Stomach (tissue), 9 donors: ENCODE measurements around the gene RPRD1A. TPM values are rescaled to one million over a fixed set of nuclear protein-coding genes. Genes with fewer than 3 reads are reported as not detected.
"Not testable (repeated sequence)": the region's sequence is repeated elsewhere in the genome, so short reads cannot be mapped to it uniquely, and the experiment has no call there.

Experiments used
- DNase-seq, 2 donors: peaks; one replicate each; pipeline versions ENCODE4 v3.0.0 to v3.0.0-alpha.2; 2013 to 2019
- H3K27ac ChIP-seq, 5 donors: fragments of 200-600 bp in 4 of 5; sonication (generic) in 4 of 5; one replicate each; pipeline ENCODE4 v1.5.1; 2013 to 2019; ENCODE audit warnings: mild to moderate bottlenecking in 1 of 5, moderate library complexity in 1 of 5
- H3K27me3 ChIP-seq, 3 donors: fragments of 200-600 bp; sonication (generic); one replicate each; pipeline ENCODE4 v1.5.1; 2017 to 2019; ENCODE audit warnings: mixed run types in 1 of 3
- H3K36me3 ChIP-seq, 4 donors: fragments of 200-600 bp; sonication (generic); 1 replicate in 3 of 4; 2 replicates in 1 of 4; pipeline ENCODE4 v1.5.1; 2016 to 2019
- H3K4me1 ChIP-seq, 4 donors: fragments of 200-600 bp; sonication (generic); one replicate each; pipeline ENCODE4 v1.5.1; 2016 to 2019
- H3K4me3 ChIP-seq, 4 donors: fragments of 200-600 bp; sonication (generic) in 3 of 4; one replicate each; pipeline ENCODE4 v1.5.1; 2016 to 2019; ENCODE audit warnings: mild to moderate bottlenecking in 1 of 4
- H3K9me3 ChIP-seq, 4 donors: fragments of 200-600 bp; sonication (generic); one replicate each; pipeline ENCODE4 v1.5.1; 2016 to 2019
- EP300 ChIP-seq: sonication (generic); formaldehyde crosslinking; IDR thresholded peaks from one replicate; pipeline ENCODE4 v1.6.1; 2017; ENCODE audit warnings: antibody characterized with exemption
- POLR2A ChIP-seq, 4 donors: fragments of 450-650 bp; IDR thresholded peaks; one replicate each; pipeline ENCODE4 v1.6.1; 2016; ENCODE audit warnings: antibody characterized with exemption in 4 of 4, control low read depth in 2 of 4, mild to moderate bottlenecking in 1 of 4, moderate library complexity in 1 of 4
- POLR2AphosphoS5 ChIP-seq, 3 donors: sonication (generic); formaldehyde crosslinking; IDR thresholded peaks; one replicate each; pipeline ENCODE4 v1.6.1; 2016; ENCODE audit warnings: antibody characterized with exemption in 3 of 3
- WGBS, 5 donors: extraction: QIAGEN DNeasy Blood & Tissue Kit in 3 of 5; methylation state at CpG; one replicate each; pipeline versions ENCODE4 v1.1.5 to v1.1.7; 2013 to 2018; 5-methylcytosine and 5-hydroxymethylcytosine counted together
- intact Hi-C: fragments of 100-400 bp; cut with DNase I; formaldehyde crosslinking; loops from one replicate; pipeline ENCODE4 v1.15.1; 2023; ENCODE audit warnings: low total_unique reads
- polyA plus RNA-seq, 3 donors: library from polyadenylated mRNA; stranded (reverse); fragments of 200-250 nt; gene quantifications; one replicate each; pipeline ENCODE4 v1.2.3, GENCODE V29; 2013
- total RNA-seq, 5 donors: library from RNA; depleted of rRNA; stranded (reverse); fragments of >200 nt; gene quantifications; one replicate each; pipeline versions ENCODE4 v1.1.0 to v1.2.3, GENCODE V29; 2014 to 2016
- TF ChIP-seq, protein P1 (sequence below), 7 experiments: fragments of 450-650 bp in 4 of 7; fragments of 200-600 bp in 3 of 7; sonication (generic) in 3 of 7; IDR thresholded peaks; one replicate each; pipeline ENCODE4 v1.5.1; 2016 to 2019; ENCODE audit warnings: antibody characterized with exemption in 7 of 7, control low read depth in 2 of 7, mild to moderate bottlenecking in 1 of 7
- donor health status: healthy with polysubstance abuse.
- donor health status: Bipolar disorder and iron deficiency.
- donor health status: healthy.

Gene RPRD1A
- total and polyA plus RNA-seq, 8 donors, result 18.1 to 75.9 (median 30.9) TPM

GRCh38 chr18:36075862-36076587, 8.7 kb upstream of the RPRD1A start:
- Histone ChIP-seq H3K36me3 (no peaks in the 10 kb centered on the region), H3K4me1 (no peaks in the 10 kb centered on the region), H3K9me3 (peaks cover 0 to 11% (median 4%) of the 10 kb centered on the region in 4 donors), H3K27ac (no peak overlapping the region), H3K4me3 (no peak overlapping the region), H3K27me3 (peaks cover 0 to 20% (median 0%) of the 10 kb centered on the region in 3 donors)
- no peak for DNase-seq
- 62 to 70% (median 63%) methylated on average over 6 of the region's 6 CpGs for WGBS, 5 donors
- TF ChIP-seq EP300 (no peak), POLR2AphosphoS5 (IDR thresholded peaks at IDR 0.05) (peak in 2 of 3 donors; percentile 55 to 63)
- intact Hi-C loops, result no loop called here

GRCh38 chr18:36074435-36074834, 7.1 kb upstream of the RPRD1A start:
- H3K27me3 ChIP-seq, result peaks cover 0 to 20% (median 0%) of the 10 kb centered on the region in 3 donors
- H3K4me1 ChIP-seq, result no peaks in the 10 kb centered on the region
- H3K4me3 ChIP-seq, result no peak overlapping the region
- intact Hi-C loops, result no loop called here
- no peak overlapping the region for H3K27ac ChIP-seq
- WGBS, 5 donors, result 73 to 87% (median 79%) methylated on average over 4 of the region's 4 CpGs
- TF ChIP-seq POLR2A (IDR thresholded peaks at IDR 0.05), result no peak
- no peak for TF ChIP-seq EP300
- no peak for TF ChIP-seq POLR2AphosphoS5 (IDR thresholded peaks at IDR 0.05)
- TF ChIP-seq, protein P1, sequence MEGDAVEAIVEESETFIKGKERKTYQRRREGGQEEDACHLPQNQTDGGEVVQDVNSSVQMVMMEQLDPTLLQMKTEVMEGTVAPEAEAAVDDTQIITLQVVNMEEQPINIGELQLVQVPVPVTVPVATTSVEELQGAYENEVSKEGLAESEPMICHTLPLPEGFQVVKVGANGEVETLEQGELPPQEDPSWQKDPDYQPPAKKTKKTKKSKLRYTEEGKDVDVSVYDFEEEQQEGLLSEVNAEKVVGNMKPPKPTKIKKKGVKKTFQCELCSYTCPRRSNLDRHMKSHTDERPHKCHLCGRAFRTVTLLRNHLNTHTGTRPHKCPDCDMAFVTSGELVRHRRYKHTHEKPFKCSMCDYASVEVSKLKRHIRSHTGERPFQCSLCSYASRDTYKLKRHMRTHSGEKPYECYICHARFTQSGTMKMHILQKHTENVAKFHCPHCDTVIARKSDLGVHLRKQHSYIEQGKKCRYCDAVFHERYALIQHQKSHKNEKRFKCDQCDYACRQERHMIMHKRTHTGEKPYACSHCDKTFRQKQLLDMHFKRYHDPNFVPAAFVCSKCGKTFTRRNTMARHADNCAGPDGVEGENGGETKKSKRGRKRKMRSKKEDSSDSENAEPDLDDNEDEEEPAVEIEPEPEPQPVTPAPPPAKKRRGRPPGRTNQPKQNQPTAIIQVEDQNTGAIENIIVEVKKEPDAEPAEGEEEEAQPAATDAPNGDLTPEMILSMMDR (IDR thresholded peaks at IDR 0.05), result no peak
- DNase-seq, result no peak
- no peaks in the 10 kb centered on the region for H3K36me3 ChIP-seq
- no peaks in the 10 kb centered on the region for H3K9me3 ChIP-seq

DNA sequence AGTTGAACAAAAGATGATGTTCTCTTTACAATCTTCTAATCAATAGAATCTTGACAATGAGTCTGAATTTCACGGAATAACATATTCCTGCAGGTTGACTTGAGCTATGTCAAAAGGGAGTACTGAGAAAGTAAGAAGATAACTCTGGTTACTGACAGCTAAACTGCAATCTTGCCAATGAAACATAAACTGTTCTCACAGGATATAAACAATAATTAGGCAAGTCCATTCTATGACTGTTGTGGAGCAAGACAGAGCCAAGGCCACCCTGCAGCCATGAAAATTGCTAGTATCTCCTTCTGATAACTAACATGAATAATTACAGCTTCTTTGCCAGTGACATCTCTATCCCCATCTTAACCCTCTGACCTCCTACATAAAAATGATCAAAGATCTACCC, 6.3 kb upstream of the RPRD1A start:
- H3K4me3 ChIP-seq, result no peak overlapping the region
- TF ChIP-seq POLR2A (IDR thresholded peaks at IDR 0.05), result no peak
- no peak for TF ChIP-seq EP300
- TF ChIP-seq POLR2AphosphoS5 (IDR thresholded peaks at IDR 0.05), result no peak
- TF ChIP-seq, protein P1 (IDR thresholded peaks at IDR 0.05), result no peak
- H3K27ac ChIP-seq, result no peak overlapping the region
- DNase-seq, result no peak
- WGBS, 5 donors, result 59 to 81% (median 73%) methylated on average over 1 of the region's 1 CpG
- no peaks in the 10 kb centered on the region for H3K36me3 ChIP-seq
- H3K9me3 ChIP-seq, result no peaks in the 10 kb centered on the region
- no peaks in the 10 kb centered on the region for H3K4me1 ChIP-seq
- intact Hi-C loops, result no loop called here
- peaks cover 0 to 20% (median 0%) of the 10 kb centered on the region in 3 donors for H3K27me3 ChIP-seq

GRCh38 chr18:36072406-36072805, 5.0 kb upstream of the RPRD1A start:
- peaks cover 0 to 20% (median 0%) of the 10 kb centered on the region in 3 donors for H3K27me3 ChIP-seq
- H3K4me3 ChIP-seq, H3K27ac ChIP-seq, H3K36me3 ChIP-seq, intact Hi-C loops, DNase-seq, H3K9me3 ChIP-seq, H3K4me1 ChIP-seq: not testable (repeated sequence)
- WGBS, 5 donors, result 95 to 98% (median 96%) methylated on average over 8 of the region's 8 CpGs

DNA sequence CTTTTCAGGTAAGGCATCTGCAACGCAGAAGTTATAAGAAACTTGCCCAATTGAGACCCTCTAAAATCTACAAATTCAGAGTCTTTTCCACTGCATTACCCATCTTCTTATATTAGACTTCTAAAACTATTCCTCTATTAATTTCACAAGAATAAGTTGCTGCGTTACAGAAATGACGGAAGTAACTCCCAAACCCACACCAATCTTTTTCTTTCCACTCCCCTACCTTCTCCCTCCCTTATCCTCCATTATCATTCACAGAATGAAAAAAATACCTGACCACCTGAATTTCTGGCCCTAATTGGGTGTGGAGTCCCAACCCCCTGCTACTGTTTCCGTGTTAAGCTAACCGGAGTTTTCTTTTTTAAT, 689 bp downstream of the RPRD1A start:
- peak overlapping the region; percentile 88 to 99 (median 94) for H3K27ac ChIP-seq
- H3K4me3 ChIP-seq, result peak overlapping the region; percentile 66 to 87 (median 84)
- no peaks in the 10 kb centered on the region for H3K9me3 ChIP-seq
- peaks cover 0 to 3% (median 0%) of the 10 kb centered on the region in 3 donors for H3K27me3 ChIP-seq
- 0 to 2% (median 1%) methylated on average over 5 of the region's 5 CpGs for WGBS, 5 donors
- intact Hi-C loops, result no loop called here
- peaks cover 0 to 7% (median 0%) of the 10 kb centered on the region in 4 donors for H3K36me3 ChIP-seq
- no peak for TF ChIP-seq POLR2A (IDR thresholded peaks at IDR 0.05)
- peaks cover 7 to 50% (median 18%) of the 10 kb centered on the region in 4 donors for H3K4me1 ChIP-seq
- no peak for DNase-seq

GRCh38 chr18:36066001-36066400, 1.4 kb downstream of the RPRD1A start:
- Histone ChIP-seq H3K9me3 (no peaks in the 10 kb centered on the region), H3K27me3 (no peaks in the 10 kb centered on the region), H3K27ac (no peak overlapping the region), H3K36me3 (peaks cover 0 to 7% (median 0%) of the 10 kb centered on the region in 4 donors), H3K4me3 (peak overlapping the region; percentile 66 to 87 (median 84)), H3K4me1 (peaks cover 7 to 52% (median 18%) of the 10 kb centered on the region in 4 donors)
- intact Hi-C loops, result no loop called here
- TF ChIP-seq POLR2A (IDR thresholded peaks at IDR 0.05), result no peak
- TF ChIP-seq EP300, result no peak
- TF ChIP-seq, protein P1 (IDR thresholded peaks at IDR 0.05), result no peak
- no peak for TF ChIP-seq POLR2AphosphoS5 (IDR thresholded peaks at IDR 0.05)
- 16 to 29% (median 21%) methylated on average over 5 of the region's 5 CpGs for WGBS, 5 donors
- peak in 1 of 2 donors; percentile 10 for DNase-seq

DNA sequence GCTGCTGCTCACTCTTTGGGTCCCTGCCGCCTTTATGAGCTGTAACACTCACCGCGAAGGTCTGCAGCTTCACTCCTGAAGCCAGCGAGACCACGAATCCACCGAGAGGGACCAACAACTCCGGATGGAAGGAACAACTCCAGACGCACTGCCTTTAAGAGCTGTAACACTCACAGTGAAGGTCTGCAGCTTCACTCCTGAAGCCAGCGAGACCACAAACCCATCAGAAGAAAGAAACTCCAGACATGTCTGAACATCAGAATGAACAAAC, 2.6 kb downstream of the RPRD1A start:
- H3K36me3 ChIP-seq, H3K27ac ChIP-seq, H3K27me3 ChIP-seq, H3K9me3 ChIP-seq, DNase-seq, intact Hi-C loops, H3K4me3 ChIP-seq: not testable (repeated sequence)
- WGBS, 5 donors, result 96 to 99% (median 98%) methylated on average over 9 of the region's 9 CpGs
- peaks cover 7 to 56% (median 18%) of the 10 kb centered on the region in 4 donors for H3K4me1 ChIP-seq
